DMS153 (cell line): ENCODE data around the gene DBH.

Experiments
- DNase-seq: peaks from one replicate; lab custom pipeline; 2025; lab: John Stamatoyannopoulos, UW

The DBH gene

GRCh38 chr9:133604214-133604613 is 31.9 kb upstream of the DBH start:
- DNase-seq = no peak

DNA sequence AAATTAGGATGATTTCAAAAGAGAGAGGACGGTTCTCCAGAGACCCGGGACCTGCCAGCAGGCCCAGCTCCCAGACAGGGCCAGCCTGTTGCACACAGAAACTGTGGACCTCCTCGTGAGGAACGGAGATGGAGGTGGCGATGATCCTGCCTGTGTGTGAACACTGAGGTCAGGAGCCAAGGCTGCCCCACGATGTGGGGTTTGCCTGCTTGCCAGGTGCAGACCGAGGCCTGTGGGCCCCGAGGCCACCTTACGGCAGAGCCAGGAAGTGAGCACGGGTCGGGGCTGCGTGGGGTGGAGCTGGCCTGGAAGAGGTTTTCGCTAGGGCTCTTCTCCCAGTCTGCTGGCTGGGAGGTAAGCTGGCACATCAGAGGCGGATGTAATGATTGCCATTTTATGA is 31.3 kb upstream of the DBH start:
- peak; percentile 48 for DNase-seq

DNA sequence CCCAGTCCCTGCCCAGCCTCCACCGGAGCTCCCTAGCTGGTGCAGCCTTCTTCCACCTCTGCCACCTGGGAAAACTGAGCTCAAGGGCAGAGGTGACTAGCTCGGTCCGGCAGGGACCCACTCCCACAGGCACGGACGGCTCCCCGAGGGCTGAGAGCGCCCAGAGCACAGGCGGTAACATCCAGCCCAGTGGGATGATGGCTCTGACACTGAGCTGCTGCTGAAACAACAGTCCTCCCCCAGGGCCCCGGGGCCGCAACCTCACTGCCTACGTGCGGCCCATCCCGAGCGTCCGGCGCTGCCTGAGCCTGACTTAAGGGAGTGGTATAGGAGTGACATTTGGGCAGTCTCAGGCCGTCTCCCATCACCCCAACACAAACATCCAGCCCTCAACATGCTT is 30.7 kb upstream of the DBH start:
- DNase-seq = no peak

DNA sequence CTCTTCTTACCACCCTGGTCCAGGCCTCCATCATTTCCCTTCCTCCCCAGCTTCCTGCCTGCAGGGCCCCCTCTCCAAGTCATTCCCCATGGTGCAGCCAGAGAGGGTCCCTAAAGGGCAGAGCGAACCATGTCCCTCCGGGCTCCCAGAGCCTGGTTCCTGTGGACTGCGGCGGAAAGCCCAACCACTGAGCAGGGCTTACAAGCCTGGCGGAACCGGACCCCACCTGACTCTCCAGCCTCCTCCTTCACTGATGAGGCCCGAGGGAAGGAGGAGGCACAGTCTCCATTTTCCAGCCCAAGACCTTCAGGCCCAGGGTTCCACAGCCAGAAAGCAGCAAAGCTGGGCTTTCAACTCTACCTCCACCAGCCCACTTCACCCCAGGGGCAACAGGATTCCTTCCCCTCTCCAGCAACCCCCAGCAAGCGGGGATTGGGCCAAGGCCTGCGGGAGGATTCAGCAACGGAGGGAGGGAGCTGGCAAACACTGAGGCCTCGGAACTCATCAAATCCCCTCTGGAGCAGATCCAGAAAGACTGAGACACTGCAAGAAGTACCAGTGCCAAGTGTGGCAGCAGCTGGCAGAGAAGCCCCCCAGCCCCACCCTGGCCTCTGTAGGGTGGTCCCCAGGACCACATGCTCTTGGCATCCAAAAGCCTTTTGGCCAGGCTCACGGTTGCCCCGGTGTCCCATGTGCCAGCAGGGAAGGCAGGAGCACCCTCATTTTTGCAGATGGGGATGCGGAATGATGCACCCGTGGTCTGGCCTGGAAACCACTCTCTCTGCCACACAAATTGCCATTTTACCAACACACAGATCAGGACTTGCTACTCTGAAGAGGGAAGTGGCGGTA is 30.1 kb upstream of the DBH start:
- DNase-seq = no peak

DNA sequence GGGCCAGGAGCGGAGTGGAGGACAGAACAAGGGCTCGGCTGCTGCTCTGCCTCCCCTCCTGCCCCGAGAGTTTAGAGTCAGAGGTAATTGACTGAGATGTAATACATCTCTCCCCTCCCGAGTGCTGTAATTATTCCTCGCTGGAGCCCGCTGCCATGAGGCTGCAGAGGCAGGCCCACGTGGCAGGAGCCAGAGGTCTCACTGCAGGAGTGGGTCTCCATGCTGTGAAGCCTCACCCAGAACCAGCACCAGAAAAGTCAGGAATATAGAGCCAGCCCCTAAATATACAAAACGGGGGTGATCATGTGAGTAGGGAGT is 29.5 kb upstream of the DBH start:
- DNase-seq = no peak

- no peak for DNase-seq
These were observed 28.8 kb upstream of the DBH start for GRCh38 chr9:133607381-133607780.

- DNase-seq = no peak
These were observed 28.2 kb upstream of the DBH start for GRCh38 chr9:133607976-133608375.

- no peak for DNase-seq
These were observed 27.8 kb upstream of the DBH start for GRCh38 chr9:133608382-133608781.

DNA sequence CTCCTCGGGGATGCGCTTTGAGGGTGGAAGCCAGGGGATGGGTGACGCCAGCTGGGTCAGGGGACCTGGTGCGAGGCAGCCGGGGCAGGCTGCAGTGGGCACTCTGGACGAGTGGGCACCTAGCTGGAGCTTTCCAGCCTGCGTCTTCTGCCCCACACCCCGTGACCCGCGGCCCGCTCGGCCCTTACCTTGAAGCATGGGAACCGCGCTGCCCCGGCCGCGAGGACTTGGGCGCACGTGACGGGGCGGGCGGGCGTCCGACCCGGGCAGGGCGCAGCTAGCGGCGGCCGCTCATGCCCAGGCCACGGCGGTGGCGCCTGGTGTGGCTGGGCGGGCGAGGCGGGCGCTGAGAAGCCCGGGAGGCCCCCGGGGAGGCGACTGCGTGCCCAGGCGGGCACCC is 27.3 kb upstream of the DBH start:
- DNase-seq = no peak

DNA sequence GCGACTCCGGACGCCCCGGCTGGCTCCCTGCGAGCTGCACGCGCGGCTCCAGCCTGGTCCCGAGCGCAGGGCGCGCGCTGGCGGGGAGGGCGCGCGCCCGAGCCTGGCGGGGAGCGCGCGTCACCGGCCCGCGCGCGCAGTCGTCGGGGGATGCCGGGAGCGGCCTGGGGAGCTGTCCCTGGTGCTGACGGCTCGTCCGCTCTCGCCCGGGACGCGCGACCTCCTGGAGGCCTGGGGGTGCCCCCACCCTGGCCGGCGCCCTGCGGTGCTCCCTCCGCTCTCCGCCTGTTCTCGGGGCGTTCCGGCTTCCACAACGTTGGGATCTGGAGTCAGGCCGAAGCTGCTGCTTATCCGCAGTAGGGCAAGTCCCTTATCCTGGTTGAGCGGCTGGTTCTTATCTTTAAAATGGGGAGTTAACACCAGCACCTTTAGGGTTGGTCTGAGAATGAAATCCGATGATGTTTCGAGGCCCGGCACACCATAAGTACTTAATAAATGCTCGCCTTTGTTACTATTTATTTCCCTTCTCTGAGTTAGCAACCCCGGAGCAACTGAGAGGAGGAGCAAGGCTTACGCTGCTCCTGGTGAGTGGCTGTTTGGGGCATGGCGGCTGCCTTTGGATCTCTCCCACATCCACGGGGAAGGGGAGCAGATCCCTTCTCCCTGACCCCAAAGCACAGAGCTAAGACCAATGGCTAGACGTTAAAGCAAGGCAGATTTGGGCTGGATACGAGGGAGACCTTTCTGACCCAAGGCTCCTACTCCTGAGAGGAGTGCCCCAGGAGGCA is 26.7 kb upstream of the DBH start, which contains the start of gene FAM163B:
TSS of gene FAM163B (minus strand) at position 79 of the 788 bp plus-strand sequence. CDS start 29,166 bp downstream, outside the sequence.
- DNase-seq = no peak

- peak; percentile 89 for DNase-seq
These were observed 25.3 kb upstream of the DBH start for GRCh38 chr9:133610845-133611244.

GRCh38 chr9:133612051-133612450 is 24.1 kb upstream of the DBH start:
- DNase-seq = no peak

DNA sequence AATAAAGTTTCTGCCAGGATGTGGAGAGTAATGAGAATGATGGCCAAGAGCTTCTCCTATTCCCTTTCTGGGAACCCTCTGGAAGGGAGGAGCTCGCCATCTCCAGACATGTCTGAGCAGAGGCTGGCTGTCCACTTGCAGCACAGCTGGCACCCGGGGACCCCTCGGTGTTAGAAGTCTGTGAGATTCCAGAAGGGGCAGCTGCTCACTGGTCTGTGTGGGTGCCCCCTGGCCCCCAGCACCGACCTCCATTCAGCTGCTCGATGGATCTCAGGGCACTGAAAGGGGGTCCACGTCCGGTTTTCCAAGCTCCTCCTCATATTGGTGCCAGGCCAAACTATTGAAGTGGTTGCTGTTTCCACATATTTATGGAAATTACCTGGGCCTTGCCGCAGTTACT is 23.3 kb upstream of the DBH start:
- no peak for DNase-seq

DNA sequence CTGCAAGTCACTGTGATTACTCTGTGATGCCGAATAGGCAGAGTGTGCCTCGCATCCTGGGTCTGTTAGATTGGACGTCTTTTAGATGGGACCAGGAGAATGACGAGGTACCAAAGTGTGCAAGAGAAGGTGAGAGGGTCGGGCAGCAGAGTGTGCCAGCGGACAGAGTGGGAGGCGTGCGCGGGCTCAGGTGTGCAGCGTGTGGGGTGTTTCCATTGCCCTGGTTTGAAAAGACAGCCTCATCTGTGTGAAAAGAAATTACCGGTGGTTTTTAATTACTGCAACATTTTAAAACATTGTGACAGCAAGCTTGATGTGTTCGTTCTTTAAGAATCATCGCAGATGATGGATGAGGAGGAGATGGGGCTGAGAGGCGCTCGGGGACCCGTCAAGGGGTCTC is 22.7 kb upstream of the DBH start:
- DNase-seq = no peak

- DNase-seq = no peak
These were observed 22.1 kb upstream of the DBH start for GRCh38 chr9:133614056-133614455.

- no peak for DNase-seq
These were observed 21.5 kb upstream of the DBH start for GRCh38 chr9:133614678-133615077.

- DNase-seq = no peak
These were observed 21.0 kb upstream of the DBH start for GRCh38 chr9:133615186-133615585.

- no peak for DNase-seq
These were observed 20.5 kb upstream of the DBH start for GRCh38 chr9:133615606-133616188.

DNA sequence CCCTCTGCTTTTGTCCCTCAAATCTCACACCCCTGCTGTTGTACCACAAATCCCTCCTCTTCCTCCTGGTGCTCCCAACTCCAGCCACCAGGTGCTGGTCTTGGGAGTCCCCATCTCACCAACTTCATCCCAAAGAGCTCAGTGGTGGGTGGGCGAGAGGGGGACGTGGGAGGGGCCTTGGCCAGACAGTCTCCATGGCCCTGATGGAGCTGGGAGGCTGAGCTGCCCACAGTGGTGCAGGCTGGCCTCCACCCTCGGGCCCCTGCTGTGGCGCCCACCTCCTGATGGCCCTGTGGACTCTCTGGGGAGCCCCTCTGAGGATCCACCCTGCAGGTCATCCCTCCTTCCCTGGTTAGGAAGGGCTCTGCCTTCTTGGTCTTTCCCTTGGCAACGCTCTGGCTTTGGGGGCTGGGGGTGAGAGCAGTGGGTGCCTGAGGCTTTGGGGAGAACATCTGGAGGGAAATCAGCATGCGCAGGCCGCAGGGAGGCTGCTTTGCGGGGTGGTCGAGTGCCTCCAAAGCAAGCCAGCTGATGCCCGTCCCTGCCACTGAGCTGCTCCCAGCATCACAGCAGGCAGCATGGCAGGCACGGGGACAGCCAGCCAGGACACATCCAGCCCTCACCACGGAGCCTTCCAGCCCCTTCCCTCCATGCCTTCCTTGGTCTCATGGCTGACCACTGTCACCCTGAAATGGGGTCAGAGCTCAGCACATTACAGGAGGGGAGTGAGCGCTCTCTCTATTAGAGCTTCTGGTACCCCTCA is 19.3 kb upstream of the DBH start:
- DNase-seq = no peak

DNA sequence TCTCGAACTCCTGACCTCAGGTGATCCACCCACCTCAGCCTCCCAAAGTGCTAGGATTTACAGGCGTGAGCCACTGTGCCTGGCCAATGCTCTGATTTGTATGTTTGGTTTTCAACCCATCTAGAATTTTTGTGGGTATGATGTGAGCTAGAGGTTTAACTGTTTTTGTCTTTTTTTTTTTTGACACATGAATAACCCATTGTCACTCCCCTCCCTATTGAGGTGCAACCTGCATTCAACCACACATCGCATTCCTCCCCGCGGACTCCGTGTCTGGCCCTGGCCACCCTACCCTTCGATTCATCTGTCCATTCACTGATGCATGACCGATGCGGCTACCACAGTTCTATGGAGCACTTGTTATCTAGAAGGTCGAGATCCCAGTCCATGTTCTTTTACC is 17.4 kb upstream of the DBH start:
- DNase-seq = no peak

DNA sequence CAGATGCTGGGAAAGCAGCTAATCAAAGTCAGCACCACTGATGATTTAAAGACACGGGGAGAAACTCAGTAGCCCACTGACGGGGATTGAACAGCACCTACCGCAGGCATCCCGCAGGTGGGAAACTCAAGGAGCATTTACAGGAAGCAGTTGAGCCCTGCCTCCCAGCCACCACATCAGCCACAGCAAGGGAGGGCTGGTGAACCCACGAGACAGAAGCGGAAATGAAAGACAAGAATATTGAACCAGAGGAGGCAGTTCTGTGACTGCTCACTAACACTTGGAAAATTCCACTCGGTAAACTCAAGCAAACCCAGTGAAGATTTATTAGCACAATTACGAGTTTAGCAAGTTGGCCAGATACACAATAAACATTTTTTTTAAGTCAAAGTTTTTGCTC is 16.4 kb upstream of the DBH start:
- peak; percentile 64 for DNase-seq

DNA sequence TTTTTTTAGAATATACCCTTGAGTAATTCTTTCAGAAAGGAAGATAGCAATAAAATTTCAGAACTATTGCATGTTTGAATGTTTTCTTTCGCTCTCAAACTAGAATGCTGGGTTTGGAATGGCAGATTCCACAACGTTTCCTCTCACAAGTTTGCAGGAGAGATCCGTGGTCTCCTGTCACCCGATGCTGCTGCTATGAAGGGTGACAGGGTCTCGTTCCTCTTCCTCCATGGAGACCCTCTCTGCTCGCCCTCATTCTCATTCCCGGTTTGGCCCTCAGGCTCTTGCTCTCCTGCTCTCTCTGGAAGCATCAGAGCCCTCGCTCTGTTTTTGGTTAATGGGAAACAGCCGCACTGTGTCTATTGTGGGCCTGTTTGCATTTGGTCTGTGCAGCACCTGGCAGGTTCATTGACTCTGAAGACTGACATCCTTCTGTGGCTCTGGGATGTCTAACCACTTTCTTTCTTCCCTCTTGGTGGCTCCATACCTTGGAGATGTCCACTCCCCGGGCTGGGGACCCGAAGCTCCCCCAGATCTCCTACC is 14.4 kb upstream of the DBH start:
- peak; percentile 48 for DNase-seq
